ENCODE results near the gene M1AP.
A peak's percentile ranks its signal among the peaks of the same experiment; 100 is the strongest.

The M1AP gene

DNA sequence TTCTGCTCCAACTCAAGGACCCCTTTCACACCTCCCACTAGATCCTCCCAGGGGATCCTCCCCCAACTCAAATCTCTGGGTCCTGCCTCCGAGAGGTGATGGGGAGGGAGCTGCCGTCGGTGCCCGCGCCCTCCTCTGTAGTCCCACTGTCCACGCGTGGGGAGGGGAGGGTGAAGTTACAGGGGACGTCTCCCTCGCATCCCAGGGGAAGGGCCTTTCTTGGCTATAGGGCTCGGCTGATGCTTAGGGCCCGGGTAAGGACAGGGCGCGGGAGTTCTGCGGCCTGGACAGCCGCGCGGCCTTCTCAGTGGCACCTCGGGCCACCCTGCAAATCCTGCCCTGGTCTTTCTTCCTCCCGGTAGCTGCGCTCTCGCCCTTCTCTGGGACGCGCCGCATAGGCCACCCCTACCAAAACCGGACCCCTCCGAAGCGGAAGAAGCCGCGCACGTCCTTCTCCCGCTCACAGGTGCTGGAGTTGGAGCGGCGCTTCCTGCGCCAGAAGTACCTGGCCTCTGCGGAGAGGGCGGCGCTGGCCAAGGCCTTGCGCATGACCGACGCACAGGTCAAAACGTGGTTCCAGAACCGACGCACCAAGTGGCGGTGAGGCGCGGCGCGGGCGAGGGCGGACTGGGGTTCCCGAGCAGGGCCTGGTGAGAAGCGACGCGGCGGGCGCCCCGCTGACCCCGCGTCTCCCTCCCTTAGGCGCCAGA lies 132.7 kb downstream of the M1AP start:
- Histone ChIP-seq H2BK12ac (ENCODE audit: low read length in 2 of 2) (no peak overlapping the region), H3K23ac (ENCODE audit: low read length in 2 of 2) (peak overlapping the region in 1 of 2 experiments; percentile 87), H3K4ac (ENCODE audit: low read depth in 1 of 2, low read length in 2 of 2) (no peak overlapping the region), H3K27me3 (ENCODE audit: control insufficient read depth in 1 of 2, insufficient read depth in 1 of 2, low read length in 2 of 2) (peaks cover 97 to 99% of the 10 kb centered on the region in 2 experiments), H3K9ac (ENCODE audit: low read length) (no peak overlapping the region), H3K14ac (ENCODE audit: low read length in 2 of 2) (no peak overlapping the region), H2BK5ac (ENCODE audit: low read depth, low read length, poor library complexity, severe bottlenecking) (no peak overlapping the region), H2AK5ac (ENCODE audit: low read length, severe bottlenecking) (no peak overlapping the region), H3K4me2 (ENCODE audit: low read length, poor library complexity, severe bottlenecking) (no peak overlapping the region), H3K27ac (ENCODE audit: low read length, poor library complexity, severe bottlenecking) (no peak overlapping the region), H3K9me3 (ENCODE audit: control insufficient read depth, low read length) (no peaks in the 10 kb centered on the region), H3K79me1 (replicated peaks; ENCODE audit: low read length, poor library complexity, severe bottlenecking) (no peaks in the 10 kb centered on the region), H3K18ac (ENCODE audit: low read depth in 1 of 2, low read length in 2 of 2) (no peak overlapping the region), H3K36me3 (ENCODE audit: control insufficient read depth in 1 of 2, insufficient read depth in 2 of 2, low read depth in 1 of 2, low read length in 2 of 2) (peaks cover 0 to 3% of the 10 kb centered on the region in 2 experiments), H2BK120ac (ENCODE audit: low read depth, low read length) (no peak overlapping the region), H4K8ac (ENCODE audit: low read length) (no peak overlapping the region), H3K4me1 (ENCODE audit: control insufficient read depth, insufficient read depth, low read depth, low read length) (peaks cover 18% of the 10 kb centered on the region), H4K91ac (ENCODE audit: low read length) (no peak overlapping the region), H2BK15ac (ENCODE audit: low read depth, poor library complexity, severe bottlenecking) (no peak overlapping the region), H2AFZ (ENCODE audit: low read depth, low read length) (peak overlapping the region; percentile 76), H3K4me3 (ENCODE audit: insufficient read depth in 1 of 2, low read depth in 1 of 2, low read length in 2 of 2) (peak overlapping the region in 1 of 2 experiments; percentile 26)
- no peak for DNase-seq
- WGBS = 2% methylated on average over 50 of the region's 60 CpGs

DNA sequence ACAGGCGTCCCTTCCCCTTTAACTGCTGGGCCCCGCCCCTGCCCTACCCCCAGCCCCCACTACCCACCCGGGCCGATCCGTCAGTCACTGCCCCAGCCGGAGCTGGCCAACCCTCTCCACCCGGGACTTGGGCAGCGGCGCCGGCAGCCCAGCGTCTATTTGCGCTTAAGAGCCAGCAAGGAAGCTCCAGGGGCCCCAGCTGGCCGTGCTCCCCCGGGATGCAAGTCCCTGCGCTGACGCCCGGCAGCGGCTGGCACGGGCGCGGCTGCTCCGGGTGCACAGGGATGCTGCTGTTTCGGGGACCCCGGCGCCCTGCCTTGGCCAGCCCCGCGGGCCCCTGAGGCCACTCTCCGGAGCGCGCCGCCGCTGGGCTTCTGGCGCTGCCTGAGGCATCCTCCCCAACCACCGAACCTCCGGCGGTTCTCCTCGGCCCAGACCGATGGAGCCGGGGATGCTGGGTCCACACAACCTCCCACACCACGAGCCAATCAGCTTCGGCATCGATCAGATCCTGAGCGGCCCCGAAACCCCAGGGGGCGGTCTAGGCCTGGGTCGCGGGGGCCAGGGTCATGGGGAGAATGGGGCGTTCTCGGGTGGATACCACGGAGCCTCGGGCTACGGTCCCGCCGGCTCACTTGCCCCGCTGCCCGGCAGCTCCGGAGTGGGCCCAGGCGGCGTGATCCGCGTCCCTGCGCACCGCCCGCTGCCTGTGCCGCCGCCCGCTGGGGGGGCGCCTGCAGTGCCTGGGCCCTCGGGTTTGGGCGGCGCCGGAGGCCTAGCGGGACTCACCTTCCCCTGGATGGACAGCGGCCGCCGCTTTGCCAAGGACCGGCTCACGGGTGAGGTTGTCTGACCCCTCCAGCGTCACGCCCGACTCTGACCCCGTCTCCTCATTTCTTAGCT lies 133.5 kb downstream of the M1AP start, which contains the start of gene TLX2:
TSS of gene TLX2 (plus strand) at position 83 of the 903 bp plus-strand sequence. CDS start at position 440, 357 bp downstream.
- WGBS = 5% methylated on average over 71 of the region's 82 CpGs
- Histone ChIP-seq H3K14ac (ENCODE audit: low read length in 2 of 2) (no peak within 1 kb of the TSS), H3K23ac (ENCODE audit: low read length in 2 of 2) (peak within 1 kb of the TSS in 1 of 2 experiments; percentile 87), H2BK5ac (ENCODE audit: low read depth, low read length, poor library complexity, severe bottlenecking) (no peak within 1 kb of the TSS), H3K4me1 (ENCODE audit: control insufficient read depth, insufficient read depth, low read depth, low read length) (peaks cover 18% of the 10 kb centered on the region), H3K4me3 (ENCODE audit: insufficient read depth in 1 of 2, low read depth in 1 of 2, low read length in 2 of 2) (no peak within 1 kb of the TSS), H3K4me2 (ENCODE audit: low read length, poor library complexity, severe bottlenecking) (no peak within 1 kb of the TSS), H4K8ac (ENCODE audit: low read length) (no peak within 1 kb of the TSS), H2BK120ac (ENCODE audit: low read depth, low read length) (no peak within 1 kb of the TSS), H3K27me3 (ENCODE audit: control insufficient read depth in 1 of 2, insufficient read depth in 1 of 2, low read length in 2 of 2) (peaks cover 92 to 98% of the 10 kb centered on the region in 2 experiments), H2BK15ac (ENCODE audit: low read depth, poor library complexity, severe bottlenecking) (no peak within 1 kb of the TSS), H2BK12ac (ENCODE audit: low read length in 2 of 2) (peak within 1 kb of the TSS in 1 of 2 experiments; percentile 34), H3K36me3 (ENCODE audit: control insufficient read depth in 1 of 2, insufficient read depth in 2 of 2, low read depth in 1 of 2, low read length in 2 of 2) (peaks cover 0 to 3% of the 10 kb centered on the region in 2 experiments), H2AFZ (ENCODE audit: low read depth, low read length) (no peak within 1 kb of the TSS), H3K27ac (ENCODE audit: low read length, poor library complexity, severe bottlenecking) (no peak within 1 kb of the TSS), H2AK5ac (ENCODE audit: low read length, severe bottlenecking) (no peak within 1 kb of the TSS), H4K91ac (ENCODE audit: low read length) (peak within 1 kb of the TSS; percentile 20), H3K9me3 (ENCODE audit: control insufficient read depth, low read length) (no peaks in the 10 kb centered on the region), H3K18ac (ENCODE audit: low read depth in 1 of 2, low read length in 2 of 2) (no peak within 1 kb of the TSS), H3K79me1 (replicated peaks; ENCODE audit: low read length, poor library complexity, severe bottlenecking) (no peaks in the 10 kb centered on the region), H3K4ac (ENCODE audit: low read depth in 1 of 2, low read length in 2 of 2) (no peak within 1 kb of the TSS), H3K9ac (ENCODE audit: low read length) (no peak within 1 kb of the TSS)
- DNase-seq = no peak

DNA sequence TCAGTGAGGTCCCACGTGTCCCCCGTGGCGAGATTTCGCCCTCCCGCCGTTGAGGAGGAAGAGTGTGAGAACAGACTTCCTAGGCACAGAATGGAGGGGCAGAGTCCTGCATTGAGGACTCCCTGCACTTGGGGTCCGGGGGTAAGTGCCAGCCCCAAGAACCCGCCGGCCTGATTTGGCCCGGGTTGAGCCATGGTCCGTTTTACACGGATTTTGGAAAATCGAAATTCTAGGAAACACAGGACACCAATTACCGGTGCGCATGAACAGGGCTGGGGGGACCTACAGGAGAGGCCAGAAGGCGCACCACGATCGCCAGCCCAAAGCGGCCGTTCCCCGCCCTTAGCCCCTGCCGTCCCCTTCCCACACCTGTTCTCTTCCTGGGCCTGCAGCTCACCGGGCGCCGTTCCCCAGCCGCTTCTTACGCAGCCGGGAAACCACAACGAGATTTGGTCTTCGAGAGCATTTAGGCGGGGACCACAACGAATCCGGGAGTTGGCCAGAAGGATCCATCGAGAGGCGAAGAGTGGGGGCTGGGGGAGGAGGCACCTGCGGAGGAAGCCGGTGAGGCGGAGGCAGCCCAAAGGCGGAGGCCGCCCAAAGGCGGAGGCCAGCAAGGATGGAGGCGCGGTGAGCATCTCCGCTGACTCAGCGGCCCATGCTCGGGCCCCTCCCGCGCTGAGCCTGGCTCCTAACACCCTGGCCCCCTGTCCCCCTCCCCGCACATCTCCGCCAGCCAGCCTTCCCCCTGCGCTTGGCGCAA lies 134.3 kb downstream of the M1AP start:
- Histone ChIP-seq H3K36me3 (ENCODE audit: control insufficient read depth in 1 of 2, insufficient read depth in 2 of 2, low read depth in 1 of 2, low read length in 2 of 2) (peaks cover 0 to 3% of the 10 kb centered on the region in 2 experiments), H3K9ac (ENCODE audit: low read length) (no peak overlapping the region), H2BK120ac (ENCODE audit: low read depth, low read length) (no peak overlapping the region), H2BK5ac (ENCODE audit: low read depth, low read length, poor library complexity, severe bottlenecking) (no peak overlapping the region), H2BK15ac (ENCODE audit: low read depth, poor library complexity, severe bottlenecking) (no peak overlapping the region), H3K4me3 (ENCODE audit: insufficient read depth in 1 of 2, low read depth in 1 of 2, low read length in 2 of 2) (no peak overlapping the region), H2AFZ (ENCODE audit: low read depth, low read length) (no peak overlapping the region), H3K23ac (ENCODE audit: low read length in 2 of 2) (peak overlapping the region in 1 of 2 experiments; percentile 79), H3K18ac (ENCODE audit: low read depth in 1 of 2, low read length in 2 of 2) (no peak overlapping the region), H4K8ac (ENCODE audit: low read length) (no peak overlapping the region), H2BK12ac (ENCODE audit: low read length in 2 of 2) (peak overlapping the region in 1 of 2 experiments; percentile 34), H3K9me3 (ENCODE audit: control insufficient read depth, low read length) (no peaks in the 10 kb centered on the region), H3K4me2 (ENCODE audit: low read length, poor library complexity, severe bottlenecking) (no peak overlapping the region), H3K4ac (ENCODE audit: low read depth in 1 of 2, low read length in 2 of 2) (no peak overlapping the region), H3K27ac (ENCODE audit: low read length, poor library complexity, severe bottlenecking) (no peak overlapping the region), H3K79me1 (replicated peaks; ENCODE audit: low read length, poor library complexity, severe bottlenecking) (no peaks in the 10 kb centered on the region), H3K4me1 (ENCODE audit: control insufficient read depth, insufficient read depth, low read depth, low read length) (peaks cover 18% of the 10 kb centered on the region), H3K27me3 (ENCODE audit: control insufficient read depth in 1 of 2, insufficient read depth in 1 of 2, low read length in 2 of 2) (peaks cover 83 to 91% of the 10 kb centered on the region in 2 experiments), H2AK5ac (ENCODE audit: low read length, severe bottlenecking) (no peak overlapping the region), H4K91ac (ENCODE audit: low read length) (peak overlapping the region; percentile 20), H3K14ac (ENCODE audit: low read length in 2 of 2) (no peak overlapping the region)
- WGBS = 3% methylated on average over 49 of the region's 52 CpGs
- DNase-seq = peak; percentile 35
